MM.1S (cell line): Measurements from ENCODE around the gene RASL10A.

Experiments
- EZH2 ChIP-seq: fragments of 300-600 bp; sonication (generic); optimal IDR thresholded peaks from 2 replicates; pipeline ENCODE3; 2017; ENCODE audit warnings: low read depth, mild to moderate bottlenecking, antibody characterized with exemption, low read length, mixed read lengths
- EZH2phosphoT487 ChIP-seq: fragments of 300-600 bp; sonication (generic); IDR thresholded peaks from 2 replicates; pipeline ENCODE4 v1.6.1; 2018; ENCODE audit warnings: antibody characterized with exemption, low read length
- TF ChIP-seq, protein P1 (sequence below): fragments of 300-600 bp; sonication (generic); IDR thresholded peaks from 2 replicates; pipeline ENCODE4 v1.5.1; 2016; ENCODE audit warnings: antibody characterized with exemption, low read length, mixed read lengths

- TF ChIP-seq, protein P1, sequence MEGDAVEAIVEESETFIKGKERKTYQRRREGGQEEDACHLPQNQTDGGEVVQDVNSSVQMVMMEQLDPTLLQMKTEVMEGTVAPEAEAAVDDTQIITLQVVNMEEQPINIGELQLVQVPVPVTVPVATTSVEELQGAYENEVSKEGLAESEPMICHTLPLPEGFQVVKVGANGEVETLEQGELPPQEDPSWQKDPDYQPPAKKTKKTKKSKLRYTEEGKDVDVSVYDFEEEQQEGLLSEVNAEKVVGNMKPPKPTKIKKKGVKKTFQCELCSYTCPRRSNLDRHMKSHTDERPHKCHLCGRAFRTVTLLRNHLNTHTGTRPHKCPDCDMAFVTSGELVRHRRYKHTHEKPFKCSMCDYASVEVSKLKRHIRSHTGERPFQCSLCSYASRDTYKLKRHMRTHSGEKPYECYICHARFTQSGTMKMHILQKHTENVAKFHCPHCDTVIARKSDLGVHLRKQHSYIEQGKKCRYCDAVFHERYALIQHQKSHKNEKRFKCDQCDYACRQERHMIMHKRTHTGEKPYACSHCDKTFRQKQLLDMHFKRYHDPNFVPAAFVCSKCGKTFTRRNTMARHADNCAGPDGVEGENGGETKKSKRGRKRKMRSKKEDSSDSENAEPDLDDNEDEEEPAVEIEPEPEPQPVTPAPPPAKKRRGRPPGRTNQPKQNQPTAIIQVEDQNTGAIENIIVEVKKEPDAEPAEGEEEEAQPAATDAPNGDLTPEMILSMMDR, result no peak
- TF ChIP-seq EZH2, result no peak
- TF ChIP-seq EZH2phosphoT487, result no peak
Measured at GRCh38 chr22:29339381-29340235, 24.1 kb upstream of the RASL10A start.
